ENCODE data around the gene ASTN2. TPM values are rescaled to one million over a fixed set of nuclear protein-coding genes. Genes with fewer than 3 reads are reported as not detected.

ASTN2 gene
- total and polyA plus RNA-seq, 9 of the 15 experiments (the other 6 are each of a cell fraction or from before 2014, with no cell fraction given): 0.56 to 3.5 (median 1.9) TPM

GRCh38 chr9:116494815-116495634 is 919.8 kb downstream of the ASTN2 start (continued):
- TF ChIP-seq NR2C1 (IDR thresholded peaks at IDR 0.05) (no peak), NR2C1 (tag; IDR thresholded peaks at IDR 0.05) (0 out of 2 replicates have a peak, but pooled peaks have one; percentile 41), DPF2 (IDR thresholded peaks at IDR 0.05) (no peak; the same call in 1 of the 2 replicates), SPI1 (IDR thresholded peaks at IDR 0.05; ENCODE audit: borderline replicate concordance, low read depth, low read length) (no peak), NR4A1 (CRISPR knock-in tag; IDR thresholded peaks at IDR 0.05) (no peak), NR4A1 (tag; IDR thresholded peaks at IDR 0.05) (no peak), RAD21 (CRISPR knock-in tag; conservative IDR thresholded peaks at IDR 0.05 in 1 of 2, IDR thresholded peaks at IDR 0.05 in 1 of 2) (peak; percentile 56 to 81), RBM17 (IDR thresholded peaks at IDR 0.05; ENCODE audit: borderline replicate concordance, low read depth, low read length) (no peak), KLF16 (IDR thresholded peaks at IDR 0.05) (0 out of 2 replicates have a peak, but pooled peaks have one; percentile 10), ATF7 (IDR thresholded peaks at IDR 0.05) (0 out of 2 replicates have a peak, but pooled peaks have one; percentile 34), ZBTB33 (CRISPR knock-in tag; IDR thresholded peaks at IDR 0.05) (no peak), ARID3B (CRISPR knock-in tag; IDR thresholded peaks at IDR 0.05; ENCODE audit: borderline replicate concordance) (no peak), NFE2L1 (tag; IDR thresholded peaks at IDR 0.05; ENCODE audit: borderline replicate concordance, low read depth) (no peak), LARP7 (IDR thresholded peaks at IDR 0.05) (peak; percentile 37; the same call in 1 of the 2 replicates), ZKSCAN1 (IDR thresholded peaks at IDR 0.05; ENCODE audit: low read depth, low read length) (no peak), RBM15 (IDR thresholded peaks at IDR 0.05; ENCODE audit: insufficient read depth, low read length) (no peak), ZBTB5 (IDR thresholded peaks at IDR 0.05) (no peak), SMARCB1 (IDR thresholded peaks at IDR 0.05; ENCODE audit: insufficient read length, low read depth) (no peak), FOSL1 (tag; conservative IDR thresholded peaks at IDR 0.05) (no peak), ZNF134 (CRISPR knock-in tag; conservative IDR thresholded peaks at IDR 0.05) (no peak)

All from K562 (cell line).